C4-2B (cell line): ENCODE measurements around the gene DNAH8.

Experiments used
- H3K27ac ChIP-seq: fragments of 450-650 bp; 2 replicates; pipeline ENCODE4 v1.5.1; 2017
- CTCF ChIP-seq: fragments of 450-650 bp; conservative IDR thresholded peaks from 2 replicates; pipeline ENCODE4 v1.5.1; 2017; ENCODE audit warnings: mild to moderate bottlenecking
- ZFX ChIP-seq: fragments of 450-650 bp; IDR thresholded peaks from 2 replicates; pipeline ENCODE4 v1.6.1; 2017

Gene DNAH8

GRCh38 chr6:39051399-39052122, 336.4 kb downstream of the DNAH8 start:
- no peak overlapping the region for H3K27ac ChIP-seq
- TF ChIP-seq CTCF (no peak), ZFX (no peak)

GRCh38 chr6:39053016-39053624, 338.0 kb downstream of the DNAH8 start:
- TF ChIP-seq ZFX = no peak
- TF ChIP-seq CTCF = no peak
- no peak overlapping the region for H3K27ac ChIP-seq

GRCh38 chr6:39053854-39054576, 338.9 kb downstream of the DNAH8 start:
- TF ChIP-seq CTCF (no peak), ZFX (no peak)
- H3K27ac ChIP-seq = no peak overlapping the region

- TF ChIP-seq ZFX = no peak
- TF ChIP-seq CTCF = no peak
These were observed 339.5 kb downstream of the DNAH8 start for GRCh38 chr6:39054577-39055142.

GRCh38 chr6:39055661-39056060, 340.6 kb downstream of the DNAH8 start:
- TF ChIP-seq CTCF (no peak), ZFX (no peak)
- H3K27ac ChIP-seq = no peak overlapping the region

More at GRCh38 chr6:39054577-39055142, 339.5 kb downstream of the DNAH8 start:
- H3K27ac ChIP-seq = no peak overlapping the region

GRCh38 chr6:39056191-39056590, 341.1 kb downstream of the DNAH8 start:
- no peak overlapping the region for H3K27ac ChIP-seq
- no peak for TF ChIP-seq CTCF
- TF ChIP-seq ZFX = no peak

- TF ChIP-seq CTCF (no peak), ZFX (no peak)
- no peak overlapping the region for H3K27ac ChIP-seq
These were observed 341.6 kb downstream of the DNAH8 start for GRCh38 chr6:39056681-39057080.
